Activated T-cell treated with anti-CD3 and anti-CD28 coated beads, Interleukin-2, amount 50 U/mL, for 48 hours (primary cell): Measurements from ENCODE around the gene HUS1.
A peak's percentile ranks its signal among the peaks of the same experiment; 100 is the strongest.
"Not testable (repeated sequence)": the region's sequence is repeated elsewhere in the genome, so short reads cannot be mapped to it uniquely, and the experiment has no call there.

ENCODE experiments used
- DNase-seq, 2 experiments: peaks; one replicate each; pipeline ENCODE4 v3.0.0-alpha.2; 2020

The HUS1 gene

DNA sequence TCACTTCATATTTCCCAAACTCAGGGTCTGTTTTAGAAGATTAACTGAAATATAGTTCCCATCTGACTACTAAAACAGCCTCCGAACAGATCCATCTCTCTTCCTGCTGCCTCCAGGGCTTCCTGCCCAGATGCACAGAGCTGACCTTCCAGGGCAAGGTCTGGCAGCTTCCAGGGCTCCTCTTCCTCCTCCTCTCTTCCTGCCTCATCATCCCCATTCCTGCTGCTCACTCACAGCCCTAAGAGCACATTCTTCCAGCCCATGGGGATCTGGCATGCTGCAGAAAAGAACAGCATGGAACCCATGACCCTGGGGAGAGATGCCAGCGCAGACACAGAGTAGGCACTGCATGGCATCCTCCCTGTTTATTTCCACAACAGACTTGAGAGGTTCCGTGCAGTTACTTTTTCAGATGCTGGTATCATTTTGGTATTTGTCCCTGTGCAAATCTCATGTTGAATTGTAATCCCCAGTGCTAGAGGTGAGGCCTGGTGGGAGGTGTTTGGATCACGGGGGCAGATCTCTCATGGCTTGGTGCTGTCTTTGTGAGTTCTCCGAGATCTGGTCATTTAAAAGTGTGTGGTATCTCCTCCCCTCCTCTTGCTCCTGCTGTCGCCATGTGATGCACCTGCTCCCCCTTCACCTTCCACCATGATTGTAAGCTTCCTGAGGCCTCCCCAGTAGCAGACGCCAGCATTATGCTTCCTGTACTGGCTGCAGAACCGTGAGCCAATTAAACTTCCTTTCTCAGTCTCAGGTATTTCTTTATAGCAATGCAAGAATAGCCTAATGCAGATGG lies 35.5 kb downstream of the HUS1 start:
- no peak for DNase-seq

DNA sequence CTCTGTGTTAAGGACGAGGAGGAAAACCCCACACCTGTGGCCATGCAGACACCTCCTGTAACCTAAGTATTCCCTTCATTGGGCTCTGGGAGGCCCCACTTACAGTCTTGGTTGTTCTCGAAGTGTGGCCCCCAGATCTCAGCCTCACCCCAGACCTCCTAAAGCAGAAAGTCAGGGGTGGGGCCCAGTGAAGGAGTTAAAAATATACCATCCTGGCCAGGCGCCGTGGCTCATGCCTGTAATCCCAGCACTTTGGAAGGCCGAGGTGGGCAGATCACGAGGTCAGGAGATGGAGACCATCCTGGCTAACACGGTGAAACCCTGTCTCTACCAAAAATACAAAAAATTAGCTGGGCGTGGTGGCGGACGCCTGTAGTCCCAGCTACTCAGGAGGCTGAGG lies 36.8 kb downstream of the HUS1 start:
- DNase-seq: not testable (repeated sequence)

DNA sequence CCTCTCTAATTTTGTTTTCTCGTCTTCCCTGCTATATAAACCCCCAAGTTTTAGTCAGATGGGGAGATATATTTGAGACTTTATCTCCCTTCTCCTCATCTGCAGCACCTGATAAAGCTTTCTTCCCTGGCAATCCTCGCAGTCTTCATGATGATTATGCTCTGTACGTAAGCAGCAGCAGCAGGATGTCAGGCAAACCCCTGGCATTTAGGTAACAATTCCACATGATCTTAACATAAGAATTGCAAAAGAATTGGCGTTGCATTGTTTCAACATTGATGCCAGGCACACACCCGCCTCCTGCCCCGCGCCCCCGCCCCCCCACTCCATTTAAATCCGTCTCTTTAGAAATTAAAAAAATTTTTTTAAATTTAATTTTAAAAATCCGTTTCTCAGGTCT lies 37.3 kb downstream of the HUS1 start:
- no peak for DNase-seq

DNA sequence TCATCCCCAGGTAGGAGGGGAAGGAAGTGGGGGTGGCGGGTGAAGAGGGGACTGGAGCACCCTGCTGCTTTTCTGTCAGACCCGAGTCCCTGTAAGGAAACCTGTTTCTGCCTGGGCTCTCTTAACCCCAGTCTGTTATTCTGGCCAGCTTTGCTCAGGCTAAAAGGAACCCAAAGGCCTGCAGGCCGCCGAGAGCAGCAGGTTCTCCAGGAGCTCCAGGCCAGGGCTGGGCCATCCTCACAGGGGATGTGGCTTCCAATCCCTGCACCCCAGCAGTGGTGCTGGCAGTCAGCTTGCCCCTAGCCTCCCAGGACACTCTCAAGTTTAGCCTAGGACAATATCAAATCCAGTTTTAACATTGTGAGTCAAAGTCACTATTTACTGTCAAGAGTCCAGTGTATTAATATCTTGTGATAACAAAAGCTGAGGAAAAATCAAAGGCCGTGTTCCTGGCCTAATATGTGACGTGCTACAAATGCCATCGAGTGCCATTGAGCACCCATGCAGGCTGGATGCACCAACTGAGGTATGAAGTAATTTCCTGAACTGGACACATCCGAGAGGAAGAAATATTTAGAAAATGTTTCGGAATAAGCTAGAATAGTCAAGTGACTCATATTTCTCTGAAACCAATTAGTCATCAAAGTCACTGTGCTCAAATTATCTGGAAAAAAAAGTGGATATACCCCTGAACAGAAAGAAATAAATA lies 38.1 kb downstream of the HUS1 start:
- DNase-seq: no peak

DNA sequence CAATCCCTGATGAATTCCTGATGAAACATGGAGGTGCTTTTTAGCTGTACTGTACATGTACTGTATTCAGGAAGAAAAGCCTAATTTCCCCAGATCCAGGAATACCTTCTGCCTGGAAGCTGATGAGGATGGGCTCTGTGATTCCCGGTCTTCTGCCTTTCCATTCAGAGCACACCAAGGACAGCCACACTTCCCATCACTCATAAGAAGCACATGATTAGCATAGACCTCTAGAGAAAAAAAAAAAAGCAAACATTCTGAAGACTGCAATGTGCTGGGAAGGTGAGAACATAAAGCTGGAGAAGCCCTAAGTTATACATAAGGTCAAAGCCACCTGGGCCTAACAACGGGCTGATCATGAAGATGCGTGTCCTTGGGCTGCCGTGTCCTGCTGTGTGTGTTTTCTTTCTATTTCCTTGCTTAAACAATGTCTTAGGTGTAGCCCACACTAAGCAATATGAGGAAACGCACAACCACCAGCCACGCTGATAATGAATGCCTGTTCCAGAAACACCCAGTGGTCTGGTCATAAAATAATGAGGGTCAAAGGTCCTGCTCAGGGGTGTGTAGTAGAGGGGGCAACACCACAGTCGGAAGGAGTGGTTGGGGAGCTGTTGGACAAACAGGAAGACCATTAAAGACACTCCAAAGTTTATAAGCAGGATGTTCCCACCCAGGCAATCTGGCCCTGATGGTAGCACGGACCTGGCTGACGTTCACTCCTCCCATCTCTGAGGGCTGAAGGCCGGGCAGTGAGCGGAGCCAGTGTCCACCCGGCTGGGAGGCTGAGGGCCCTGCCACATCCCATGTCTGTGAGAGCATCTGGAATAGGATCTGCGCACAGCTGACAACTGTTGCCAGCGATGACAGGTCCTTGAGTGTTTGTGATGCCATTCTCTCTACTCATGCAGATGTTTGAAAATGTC lies 39.1 kb downstream of the HUS1 start:
- no peak for DNase-seq

DNA sequence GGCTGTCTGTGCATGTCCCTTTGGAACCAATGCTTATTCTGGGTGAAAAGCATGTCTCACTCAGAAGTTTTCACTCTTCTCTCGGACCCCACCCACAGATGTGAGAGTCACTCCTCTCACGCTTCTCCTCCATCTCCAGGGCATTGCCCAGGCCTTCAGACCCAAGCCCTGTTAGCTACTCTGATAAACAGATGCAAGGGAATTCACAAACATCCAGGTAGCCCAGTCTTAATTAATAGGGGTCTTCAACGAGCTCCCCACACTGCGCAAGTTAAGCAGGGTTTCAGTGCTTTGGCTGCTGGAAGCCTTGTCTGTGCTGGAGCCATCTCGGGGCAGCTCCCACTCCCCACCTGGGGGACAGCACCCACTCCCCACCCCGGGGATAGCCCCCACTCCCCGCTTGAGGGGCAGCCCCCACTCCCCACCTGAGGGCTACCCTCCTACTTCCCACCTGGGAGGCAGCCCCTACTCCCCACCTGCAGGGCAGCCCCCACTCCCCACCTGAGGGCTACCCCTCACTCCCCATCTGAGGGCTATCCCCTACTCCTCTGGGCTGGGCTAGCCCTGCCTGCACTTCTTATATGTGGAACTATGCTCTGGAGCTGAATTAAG lies 39.9 kb downstream of the HUS1 start:
- DNase-seq: no peak

DNA sequence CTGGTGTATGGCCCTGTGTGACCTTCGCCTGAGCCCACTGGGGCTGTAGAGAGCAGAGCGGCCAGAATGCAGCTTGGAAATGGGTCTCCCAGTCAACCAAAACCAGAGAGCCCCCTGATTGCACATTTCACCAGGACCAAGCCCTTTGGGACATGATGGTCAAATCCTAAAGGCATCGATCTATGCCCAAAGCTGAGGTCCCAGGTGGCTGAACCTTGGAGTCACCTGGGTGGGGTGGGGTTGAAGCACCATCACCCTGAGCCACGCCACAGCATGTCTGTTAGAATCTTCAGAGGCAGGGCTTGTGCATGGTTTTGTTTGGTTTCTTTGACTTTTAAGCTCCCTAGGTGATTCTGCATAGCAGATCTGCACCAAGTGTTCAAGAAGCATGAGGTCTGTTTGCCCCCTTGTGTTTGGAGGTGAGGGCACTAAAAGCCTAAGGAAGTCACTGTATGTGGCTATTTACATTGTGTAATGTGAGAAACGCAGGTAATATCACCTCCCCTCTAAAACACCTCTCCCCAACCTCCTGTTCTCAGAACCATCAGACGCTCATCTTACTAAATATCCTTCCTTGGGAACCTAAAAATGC lies 40.7 kb downstream of the HUS1 start:
- no peak for DNase-seq

DNA sequence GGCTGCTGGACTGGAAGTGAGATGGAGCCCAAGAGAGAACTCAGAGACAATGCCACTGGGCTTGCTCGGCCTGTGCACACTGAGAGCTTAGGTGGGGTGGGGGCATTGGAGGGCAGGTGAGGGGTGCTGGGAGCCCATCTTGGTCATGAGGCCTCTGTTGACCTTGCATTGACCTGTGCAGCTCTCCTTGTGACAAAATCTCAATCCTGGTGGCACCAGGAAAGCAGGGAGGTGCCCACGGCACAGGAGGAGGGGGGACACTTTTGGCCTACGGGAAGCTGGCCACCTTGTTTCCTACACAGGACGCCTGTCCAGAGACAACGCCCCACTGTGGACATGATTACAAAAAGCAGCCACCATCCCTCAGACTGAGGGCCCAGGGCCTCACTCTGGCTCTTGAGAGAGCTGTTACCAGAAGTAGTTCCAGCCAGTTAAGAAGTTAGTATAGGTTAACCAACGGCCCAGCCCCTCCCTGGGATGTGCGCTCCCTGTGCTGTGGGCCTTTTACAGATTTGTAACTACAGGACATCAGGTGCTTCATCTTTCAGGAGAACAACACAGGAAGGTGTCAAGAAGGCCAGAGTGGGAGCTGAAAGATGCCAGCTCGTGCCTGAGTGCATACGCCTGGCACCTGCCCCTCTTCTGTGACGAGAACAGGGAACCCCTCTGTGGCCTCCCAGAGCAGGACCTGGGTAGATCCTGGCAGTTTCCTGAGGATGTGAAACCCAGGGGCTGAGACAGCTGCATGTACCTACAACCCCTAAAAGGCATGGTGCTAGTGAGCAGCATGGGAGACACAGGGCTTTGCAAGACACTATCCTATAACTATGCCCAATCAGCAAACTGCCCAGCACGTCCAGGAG lies 41.5 kb downstream of the HUS1 start:
- no peak for DNase-seq

DNA sequence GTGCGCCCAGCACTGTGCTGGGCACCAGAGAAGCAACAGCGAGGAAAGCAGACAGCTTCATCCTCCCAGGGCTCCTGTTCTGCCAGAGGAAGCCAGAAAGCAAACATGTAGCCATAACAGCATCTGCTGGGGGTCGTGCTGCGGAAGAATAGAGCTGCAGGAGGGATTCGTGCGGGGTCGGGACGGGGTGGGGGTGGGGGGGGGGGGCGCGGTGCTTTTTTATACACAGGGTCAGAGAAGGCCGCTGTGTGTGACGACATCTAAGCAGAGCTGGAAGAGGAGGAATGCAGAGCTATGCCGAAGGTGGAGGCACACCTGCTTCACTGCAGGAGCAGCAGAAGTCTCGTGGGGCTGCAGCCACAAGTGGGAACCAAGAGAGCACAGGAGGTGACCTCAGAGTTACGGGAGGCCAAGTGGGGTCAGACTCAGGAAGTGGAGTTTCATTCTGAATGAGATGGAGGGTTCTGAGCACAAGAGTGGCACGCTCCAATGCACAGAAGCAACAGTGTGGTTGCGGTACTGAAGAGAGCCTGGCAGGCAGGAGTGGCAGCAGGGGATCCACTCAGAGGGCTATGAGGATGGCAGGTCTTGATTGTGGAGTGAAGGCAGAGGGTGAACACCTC lies 42.2 kb downstream of the HUS1 start:
- DNase-seq: peak; percentile 44 to 52

DNA sequence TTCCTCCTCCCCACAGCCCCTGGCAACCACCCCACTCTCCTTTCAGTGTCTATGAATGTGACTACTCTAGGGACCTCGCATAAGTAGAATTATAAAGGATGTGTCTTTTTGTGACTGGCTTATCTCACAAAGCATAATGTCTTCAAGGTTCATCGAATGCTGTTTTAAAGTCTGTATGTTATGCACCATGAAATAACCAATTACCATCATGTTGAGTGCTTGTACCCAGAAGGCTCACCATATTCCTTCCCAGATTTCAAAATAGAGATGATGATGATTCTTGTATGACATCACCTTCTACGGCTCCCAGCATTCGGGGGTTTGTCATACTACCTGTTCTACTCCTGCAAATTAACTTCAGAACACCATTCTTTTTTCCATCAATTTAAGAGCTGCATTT lies 43.1 kb downstream of the HUS1 start:
- DNase-seq: no peak

DNA sequence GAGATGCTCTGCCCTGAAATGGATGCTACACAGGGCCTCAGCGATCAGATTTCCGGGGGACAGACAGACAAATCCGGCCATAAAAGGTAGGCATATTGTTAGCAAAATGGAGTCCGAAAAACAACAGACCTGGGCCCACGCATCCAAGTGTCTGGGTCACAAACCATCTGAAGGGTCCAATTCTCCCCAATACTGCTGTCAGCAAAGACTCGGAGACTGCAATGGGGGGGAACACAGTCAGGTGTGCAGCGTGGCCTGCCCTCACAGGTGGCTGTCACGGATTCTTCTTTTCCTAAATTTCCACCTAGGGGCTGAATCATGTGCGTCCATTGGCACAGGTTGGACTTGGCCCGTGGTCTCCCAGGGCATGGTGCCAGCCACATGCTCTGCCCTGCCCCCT lies 44.1 kb downstream of the HUS1 start:
- DNase-seq: no peak

DNA sequence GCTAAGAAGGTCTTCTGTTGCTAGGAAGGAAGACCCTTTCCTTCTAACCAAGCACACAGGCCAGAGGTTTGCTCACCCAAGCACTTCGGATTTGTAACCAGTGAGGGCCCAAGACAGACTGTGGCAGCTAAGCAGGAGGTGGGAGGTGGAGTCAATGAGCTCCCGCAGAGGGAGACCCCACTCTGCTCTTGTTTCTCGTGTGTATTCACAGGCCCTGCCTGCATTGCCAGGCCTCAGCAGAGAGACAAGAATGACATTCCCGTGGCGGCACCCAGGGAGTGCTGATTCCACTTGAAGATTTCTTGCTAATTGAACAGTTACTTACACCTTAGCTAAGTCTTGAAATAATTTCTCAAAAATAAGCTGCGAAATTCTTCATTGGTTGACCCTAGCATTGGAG lies 44.6 kb downstream of the HUS1 start:
- DNase-seq: no peak

DNA sequence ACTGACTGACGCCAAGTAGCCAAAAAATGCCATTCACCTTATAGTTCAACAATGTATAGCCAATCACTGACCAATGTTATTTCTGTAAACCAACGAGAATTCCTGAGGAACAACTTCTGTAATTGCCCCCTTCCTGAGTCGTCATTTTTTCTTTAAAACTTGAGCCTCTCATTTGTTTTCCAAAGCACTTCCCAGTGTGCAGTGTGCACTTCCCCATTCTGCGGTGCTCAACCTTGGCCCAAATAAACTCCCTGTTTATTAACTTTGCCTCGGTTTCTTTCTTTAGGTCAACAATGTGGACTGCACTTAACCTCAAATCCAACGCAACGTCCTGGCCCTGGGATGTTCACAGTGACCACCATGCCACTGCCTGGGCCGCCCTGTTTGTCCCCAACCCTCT lies 46.2 kb downstream of the HUS1 start:
- DNase-seq: no peak

DNA sequence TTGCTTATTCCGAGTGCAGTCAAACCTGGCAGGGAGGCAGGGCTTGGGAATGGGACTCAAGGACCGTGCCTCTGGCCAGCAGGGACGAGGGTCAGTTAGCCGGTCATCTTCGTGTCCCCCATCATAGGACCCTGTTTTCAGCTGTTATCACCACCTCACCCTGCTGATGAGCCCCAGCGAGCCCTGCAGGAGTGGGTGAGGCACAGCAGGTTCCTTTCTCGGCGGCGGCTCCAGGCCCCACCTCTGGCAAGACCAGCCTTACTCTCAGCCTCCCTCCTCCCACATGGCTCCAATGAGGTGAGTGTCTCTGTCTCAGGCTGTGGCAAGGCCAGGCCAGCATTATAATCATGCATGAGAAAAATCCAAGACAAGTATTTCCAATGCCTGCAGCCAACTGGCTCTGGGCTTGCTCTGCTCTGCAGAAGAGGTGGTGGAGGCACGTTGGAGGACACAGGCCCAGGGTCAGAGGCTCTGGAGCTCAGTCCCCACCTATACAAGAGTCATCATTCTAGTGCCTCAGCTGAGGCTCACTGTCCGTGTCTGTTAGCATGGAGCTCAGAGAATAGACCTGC lies 46.9 kb downstream of the HUS1 start:
- no peak for DNase-seq

DNA sequence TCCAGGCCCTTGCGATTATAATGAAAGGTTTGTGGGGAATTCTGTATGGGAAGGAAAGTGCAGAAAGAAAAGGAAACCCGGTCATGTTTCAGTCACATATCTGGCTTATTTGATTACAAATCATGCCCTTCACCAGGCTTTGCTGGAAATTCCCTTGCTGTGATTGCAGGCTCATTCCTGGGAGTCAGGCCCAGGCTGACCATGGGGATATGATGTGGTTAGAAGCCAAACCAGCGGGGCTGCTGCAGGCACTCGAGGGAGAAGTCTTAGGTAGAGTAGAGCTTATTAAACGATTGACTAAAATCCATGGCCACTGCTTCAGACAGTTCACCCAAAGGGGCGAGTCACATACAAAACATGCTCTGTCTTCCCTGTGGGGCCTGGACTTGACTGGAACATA lies 47.4 kb downstream of the HUS1 start:
- no peak for DNase-seq

DNA sequence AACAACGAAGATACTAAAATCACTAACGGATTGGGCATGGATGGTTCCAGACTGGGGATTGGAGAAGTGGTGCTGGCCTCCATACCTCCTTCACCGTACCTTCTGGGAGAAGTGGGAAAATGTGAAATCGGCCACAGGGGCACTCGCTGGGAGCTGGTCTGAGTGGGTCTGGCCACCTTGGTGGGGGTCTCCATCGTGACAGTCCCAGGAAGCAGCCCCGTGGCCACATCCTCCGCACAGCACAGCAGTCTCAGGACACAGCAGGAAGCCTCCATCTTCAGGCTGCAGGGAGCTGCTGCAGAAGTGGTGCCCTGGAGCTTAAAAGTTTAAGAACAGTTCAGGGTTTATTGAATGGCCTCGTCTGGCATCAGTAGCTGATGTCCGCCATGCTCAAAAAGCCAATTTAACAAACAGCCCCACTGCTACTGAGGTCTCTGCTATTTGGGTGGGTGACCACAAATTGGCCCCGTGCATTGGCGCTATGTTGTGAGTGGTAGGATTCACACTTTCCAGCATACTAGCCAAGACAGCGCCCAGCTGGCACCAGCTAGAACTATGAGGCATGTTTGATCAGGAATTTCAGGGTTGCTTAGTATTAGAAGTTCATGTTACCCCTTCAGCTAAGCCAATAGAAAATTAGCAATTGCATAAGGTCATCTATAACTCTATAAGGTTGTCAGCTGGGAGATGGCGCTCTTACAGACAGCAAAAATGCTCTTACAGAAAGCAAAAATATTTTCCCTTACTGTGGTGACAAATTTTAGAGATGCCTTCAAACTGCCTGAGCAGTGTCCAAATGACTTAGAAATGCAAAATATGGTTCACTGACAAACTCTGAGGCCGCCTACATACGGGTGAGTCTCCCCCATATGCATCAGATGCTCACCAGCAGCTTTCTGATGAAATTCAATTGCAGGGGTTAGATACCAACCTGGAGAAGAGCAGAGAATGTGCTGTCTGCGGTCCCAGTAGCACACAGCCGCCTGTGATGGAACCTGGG lies 48.1 kb downstream of the HUS1 start:
- DNase-seq: no peak

DNA sequence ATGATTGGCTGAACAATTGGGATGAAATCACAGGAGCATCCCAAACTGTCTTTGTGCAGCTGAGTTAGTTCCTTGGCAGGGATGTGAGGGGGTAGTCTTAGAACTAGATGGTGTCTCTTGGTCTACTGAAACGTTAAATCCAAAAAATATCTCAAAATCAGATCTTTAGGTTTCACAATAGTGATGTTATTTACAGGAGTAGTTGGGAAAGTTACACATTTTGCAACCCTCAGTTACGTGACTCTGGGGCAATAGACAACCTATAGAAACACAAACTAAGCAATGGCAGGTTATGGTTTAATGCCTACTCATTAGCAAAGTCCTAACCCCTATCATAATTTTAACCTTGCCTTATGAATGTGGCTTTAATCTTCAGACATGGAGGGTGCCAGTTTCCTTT lies 55.1 kb downstream of the HUS1 start:
- no peak for DNase-seq

DNA sequence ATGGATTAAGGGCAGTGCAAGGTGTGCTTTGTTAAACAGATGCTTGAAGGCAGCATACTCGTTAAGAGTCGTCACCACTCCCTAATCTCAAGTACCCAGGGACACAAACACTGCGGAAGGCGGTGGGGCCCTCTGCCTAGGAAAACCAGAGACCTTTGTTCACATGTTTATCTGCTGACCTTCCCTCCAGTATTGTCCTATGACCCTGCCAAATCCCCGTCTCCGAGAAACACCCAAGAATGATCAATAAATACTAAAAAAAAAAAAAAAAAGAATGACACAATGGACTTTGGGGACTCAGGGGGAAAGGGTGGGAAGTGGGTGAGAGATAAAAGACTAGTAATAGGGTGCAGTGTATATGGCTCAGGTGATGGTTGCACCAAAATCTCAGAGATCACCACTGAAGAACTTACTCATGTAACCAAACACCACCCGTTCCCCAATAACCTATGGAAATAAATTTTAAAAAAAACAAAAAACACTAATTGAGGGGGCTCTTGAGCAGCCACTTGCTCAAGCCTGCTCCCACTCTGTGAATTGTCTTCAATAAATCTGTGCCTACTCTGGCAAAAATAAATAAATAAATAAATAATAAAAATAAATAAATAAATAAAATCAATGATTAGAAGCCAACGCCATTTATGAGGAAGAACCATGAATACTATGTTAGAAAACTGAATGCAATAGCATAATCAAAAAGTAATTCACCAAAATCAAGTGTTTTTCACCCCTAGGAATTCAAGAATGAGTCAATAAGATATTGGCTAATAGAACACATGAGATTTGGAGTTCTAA lies 56.1 kb downstream of the HUS1 start:
- DNase-seq: not testable (repeated sequence)

DNA sequence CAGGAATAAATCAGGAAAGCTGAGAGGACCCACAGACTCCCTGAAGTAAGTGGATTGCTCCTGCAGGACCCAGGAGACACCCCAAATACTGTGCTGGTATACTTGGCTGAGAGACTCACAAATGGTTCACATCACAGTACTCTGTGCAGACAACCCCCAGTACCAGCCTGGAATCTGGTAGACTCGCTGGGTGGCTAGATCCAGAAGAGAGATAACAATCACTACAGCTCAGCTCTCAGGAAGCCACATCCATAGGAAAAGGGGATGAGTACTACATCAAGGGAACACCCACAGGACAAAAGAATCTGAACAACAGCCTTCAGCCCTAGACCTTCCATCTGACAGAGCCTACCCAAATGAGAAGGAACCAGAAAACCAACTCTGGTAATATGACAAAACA lies 62.9 kb downstream of the HUS1 start:
- DNase-seq: not testable (repeated sequence)
